Measurements from ENCODE around the gene ALDH9A1. TPM values are rescaled to one million over a fixed set of nuclear protein-coding genes. Genes with fewer than 3 reads are reported as not detected.
"Not testable (repeated sequence)": the region's sequence is repeated elsewhere in the genome, so short reads cannot be mapped to it uniquely, and the experiment has no call there.

Gene ALDH9A1
- total and polyA plus RNA-seq, 10 of the 15 experiments (the other 5 are each of a cell fraction or from before 2014, with no cell fraction given): 25.7 to 106 (median 36.3) TPM

- TF ChIP-seq, protein P1, sequence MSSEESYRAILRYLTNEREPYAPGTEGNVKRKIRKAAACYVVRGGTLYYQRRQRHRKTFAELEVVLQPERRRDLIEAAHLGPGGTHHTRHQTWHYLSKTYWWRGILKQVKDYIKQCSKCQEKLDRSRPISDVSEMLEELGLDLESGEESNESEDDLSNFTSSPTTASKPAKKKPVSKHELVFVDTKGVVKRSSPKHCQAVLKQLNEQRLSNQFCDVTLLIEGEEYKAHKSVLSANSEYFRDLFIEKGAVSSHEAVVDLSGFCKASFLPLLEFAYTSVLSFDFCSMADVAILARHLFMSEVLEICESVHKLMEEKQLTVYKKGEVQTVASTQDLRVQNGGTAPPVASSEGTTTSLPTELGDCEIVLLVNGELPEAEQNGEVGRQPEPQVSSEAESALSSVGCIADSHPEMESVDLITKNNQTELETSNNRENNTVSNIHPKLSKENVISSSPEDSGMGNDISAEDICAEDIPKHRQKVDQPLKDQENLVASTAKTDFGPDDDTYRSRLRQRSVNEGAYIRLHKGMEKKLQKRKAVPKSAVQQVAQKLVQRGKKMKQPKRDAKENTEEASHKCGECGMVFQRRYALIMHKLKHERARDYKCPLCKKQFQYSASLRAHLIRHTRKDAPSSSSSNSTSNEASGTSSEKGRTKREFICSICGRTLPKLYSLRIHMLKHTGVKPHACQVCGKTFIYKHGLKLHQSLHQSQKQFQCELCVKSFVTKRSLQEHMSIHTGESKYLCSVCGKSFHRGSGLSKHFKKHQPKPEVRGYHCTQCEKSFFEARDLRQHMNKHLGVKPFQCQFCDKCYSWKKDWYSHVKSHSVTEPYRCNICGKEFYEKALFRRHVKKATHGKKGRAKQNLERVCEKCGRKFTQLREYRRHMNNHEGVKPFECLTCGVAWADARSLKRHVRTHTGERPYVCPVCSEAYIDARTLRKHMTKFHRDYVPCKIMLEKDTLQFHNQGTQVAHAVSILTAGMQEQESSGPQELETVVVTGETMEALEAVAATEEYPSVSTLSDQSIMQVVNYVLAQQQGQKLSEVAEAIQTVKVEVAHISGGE (CRISPR knock-in tag; IDR thresholded peaks at IDR 0.05): no peak
- TF ChIP-seq SRF (IDR thresholded peaks at IDR 0.05; ENCODE audit: low read depth in 2 of 2, low read length in 2 of 2) (no peak), SIN3A (IDR thresholded peaks at IDR 0.05; ENCODE audit: low read depth, low read length) (no peak), ZNF274 (IDR thresholded peaks at IDR 0.05; ENCODE audit: insufficient read depth, insufficient read length) (no peak), MXI1 (IDR thresholded peaks at IDR 0.05; ENCODE audit: low read depth, low read length) (no peak), EGR1 (IDR thresholded peaks at IDR 0.05; ENCODE audit: borderline replicate concordance in 1 of 2, low read depth in 2 of 2, low read length in 2 of 2) (no peak), MTA2 (IDR thresholded peaks at IDR 0.05; ENCODE audit: low read depth) (no peak), CBFB (IDR thresholded peaks at IDR 0.05; ENCODE audit: low read depth) (no peak)
Observed at GRCh38 chr1:165703648-165704047, 5.3 kb upstream of the ALDH9A1 start (continued).

DNA sequence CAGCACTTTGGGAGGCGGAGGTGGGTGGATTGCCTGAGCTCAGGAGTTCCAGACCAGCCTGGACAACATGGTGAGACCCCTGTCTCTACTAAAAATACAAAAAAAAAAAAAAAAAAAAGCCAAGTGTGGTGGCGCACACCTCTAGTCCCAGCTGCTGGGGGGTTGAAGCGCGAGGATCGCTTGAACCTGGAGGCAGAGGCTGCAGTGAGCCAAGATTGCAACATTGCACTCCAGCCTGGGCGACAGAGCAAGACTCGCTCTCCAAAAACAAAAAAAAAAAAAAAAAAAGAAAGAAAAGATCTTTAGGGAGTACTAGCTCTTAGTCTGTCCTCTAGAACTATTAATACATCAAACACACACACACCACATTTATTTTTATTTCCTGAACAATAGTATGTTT is 3.6 kb upstream of the ALDH9A1 start:
- POLR2A ChIA-PET; BruUV-seq (replicated peaks): not testable (repeated sequence)
- CTCF ChIA-PET: interaction anchor here (1.6 kb wide), 1 partner anchor 16 kb away, joined by 10 read pairs; no protein-coding TSS in a partner anchor

More for the DNA sequence above, 3.6 kb upstream of the ALDH9A1 start:
- H3K9ac ChIP-seq (ENCODE audit: control insufficient read depth, insufficient read depth, low read length); H4K20me1 ChIP-seq (ENCODE audit: control insufficient read depth, insufficient read depth); H3K4me3 ChIP-seq; intact Hi-C loops (cut with micrococcal nuclease; ENCODE audit: unreplicated experiment); H3K27ac ChIP-seq (ENCODE audit: control insufficient read depth, insufficient read depth); H3K9me3 ChIP-seq (replicated peaks; ENCODE audit: control insufficient read depth, insufficient read depth, low read length); FAIRE-seq; H3K4me1 ChIP-seq (ENCODE audit: control insufficient read depth, insufficient read depth, low read length); H3K27me3 ChIP-seq (replicated peaks in 1 of 2; ENCODE audit: control insufficient read depth in 2 of 2, insufficient read depth in 2 of 2, low read length in 1 of 2); H3K36me3 ChIP-seq (ENCODE audit: control insufficient read depth in 2 of 2, insufficient read depth in 2 of 2, low read length in 1 of 2); SMC1A ChIA-PET (ENCODE audit: uncharacterized antibody, unreplicated experiment); DNase-seq (ENCODE audit: low read depth, low spot score); H3K4me2 ChIP-seq (ENCODE audit: control insufficient read depth, insufficient read depth); ATAC-seq; H2AFZ ChIP-seq (ENCODE audit: control insufficient read depth, low read depth, low read length): not testable (repeated sequence)
- peaks cover 14% of the 10 kb centered on the region for H3K79me2 ChIP-seq (ENCODE audit: control insufficient read depth, insufficient read depth, low read length)
- 10% methylated on average over 1 of the region's 7 CpGs for WGBS (ENCODE audit: insufficient coverage, insufficient replicate concordance, low lambda C conversion rate, missing lambda C conversion rate)
- in situ Hi-C loops (cut with MboI): loop anchor here (25.0 kb wide), 1 partner anchor 785 kb away; no protein-coding TSS in a partner anchor
- RAD21 ChIA-PET (ENCODE audit: unreplicated experiment): interaction anchor here (0.6 to 1.6 kb wide), 2 partner anchors 15 to 17 kb away, joined by 3 to 4 read pairs; no protein-coding TSS in a partner anchor

Data from GM12878 (cell line).